ENCODE data around the gene INPP5A.
"Not testable (repeated sequence)": the region's sequence is repeated elsewhere in the genome, so short reads cannot be mapped to it uniquely, and the experiment has no call there.

INPP5A gene

GRCh38 chr10:132699411-132700155 is 162.0 kb downstream of the INPP5A start:
- DNase-seq = no peak

DNA sequence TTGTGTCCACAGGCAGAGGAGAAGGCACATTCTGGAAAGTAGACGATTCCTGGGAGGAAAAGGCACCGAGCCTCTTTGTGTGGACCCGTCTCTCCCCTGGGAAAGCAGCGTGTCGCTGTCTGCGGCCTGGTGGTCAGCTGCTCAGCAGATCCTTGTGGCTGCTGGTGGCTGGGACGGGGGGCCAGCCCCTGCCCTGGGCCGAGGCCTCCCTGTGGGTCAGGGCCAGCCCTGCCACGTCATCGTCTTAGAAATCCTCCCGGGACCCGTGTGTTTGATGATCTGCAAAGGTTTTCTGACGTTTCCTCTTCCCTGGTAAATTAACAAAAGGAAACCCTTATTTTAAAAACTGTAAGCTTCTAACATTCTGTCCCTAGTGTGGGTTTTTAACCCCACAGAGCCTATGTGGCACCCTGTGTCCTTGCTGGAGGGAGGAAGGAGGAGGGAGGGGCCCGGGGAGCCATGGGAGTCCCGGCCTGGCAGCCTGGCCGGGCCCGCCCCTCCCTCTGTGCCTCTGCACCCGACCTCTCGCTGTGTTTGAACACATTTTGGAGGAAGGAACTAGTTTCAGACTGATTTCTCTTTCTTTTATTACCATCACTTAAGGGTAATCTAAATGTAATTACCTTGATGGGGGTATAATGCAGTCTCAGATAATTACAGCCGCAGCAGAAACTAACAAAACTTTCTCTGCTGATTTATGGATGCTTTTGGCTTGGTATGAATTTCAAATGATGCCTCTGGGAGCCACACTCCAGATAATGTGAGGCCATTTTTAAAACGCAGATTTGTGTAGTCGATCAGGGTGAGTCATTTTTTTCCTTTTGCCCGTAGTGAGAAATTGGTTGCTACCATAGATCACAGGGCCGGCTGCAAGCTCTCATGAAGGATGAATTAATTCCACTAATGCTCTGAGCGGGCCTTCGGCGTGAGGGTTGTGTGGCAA is 162.8 kb downstream of the INPP5A start:
- no peak for DNase-seq

DNA sequence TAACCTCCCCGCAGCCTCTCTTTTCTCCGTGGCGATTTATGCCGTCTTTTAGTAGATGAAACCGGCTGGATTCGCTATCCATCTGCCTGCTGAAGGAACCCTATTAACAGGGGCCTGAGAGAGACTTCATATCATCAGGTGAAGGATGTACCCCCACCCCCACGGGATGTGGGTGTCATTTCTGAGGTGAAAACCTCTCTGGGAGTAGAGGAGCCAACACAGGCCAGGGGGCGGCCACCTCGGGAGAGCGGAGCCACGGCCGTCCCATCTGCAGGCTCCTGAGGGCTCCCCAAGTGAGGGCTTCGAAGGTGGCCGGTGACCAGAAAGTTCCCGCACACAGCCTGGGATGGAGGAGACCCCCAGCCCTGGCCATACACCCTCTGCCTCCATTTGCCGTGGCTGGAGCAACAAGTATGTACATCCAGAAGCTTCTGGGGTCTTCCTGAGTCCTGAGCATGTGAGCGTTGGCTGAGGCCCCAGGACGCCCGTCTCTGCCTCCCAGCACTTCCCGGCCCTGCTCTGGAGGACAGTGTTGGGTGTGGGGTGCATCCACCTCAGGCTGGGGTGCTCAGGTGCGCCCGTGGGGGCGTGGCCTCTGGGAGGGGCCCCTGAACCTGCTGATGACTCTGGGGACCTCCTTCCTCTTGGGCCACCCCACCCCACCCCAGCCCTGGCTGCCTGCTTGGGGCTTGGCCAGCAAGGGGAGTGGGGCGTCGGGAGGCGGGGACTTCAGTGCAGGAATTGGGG is 163.7 kb downstream of the INPP5A start:
- no peak for DNase-seq

DNA sequence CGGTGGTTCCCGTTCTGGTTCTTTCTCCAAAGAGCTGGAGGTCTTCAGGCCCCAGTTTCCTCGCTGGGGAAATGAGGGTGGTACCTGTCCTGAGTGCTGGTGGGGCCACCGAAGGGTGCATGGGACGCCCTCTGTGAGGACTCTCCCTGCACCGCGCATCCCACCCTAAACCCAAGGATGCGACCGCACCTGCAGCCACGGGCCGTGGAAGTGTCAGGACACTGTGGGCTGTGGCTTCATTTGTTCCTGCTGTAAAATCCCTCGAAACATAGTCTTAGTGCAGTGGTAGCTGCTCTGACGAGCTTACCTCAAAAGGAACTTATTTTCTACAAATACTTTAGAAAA is 164.2 kb downstream of the INPP5A start:
- no peak for DNase-seq

GRCh38 chr10:132702601-132703418 is 165.2 kb downstream of the INPP5A start:
- DNase-seq = no peak

GRCh38 chr10:132703419-132704007 is 165.9 kb downstream of the INPP5A start:
- no peak for DNase-seq

GRCh38 chr10:132704008-132704814 is 166.6 kb downstream of the INPP5A start:
- no peak for DNase-seq

- DNase-seq = not testable (repeated sequence)
These were observed 167.2 kb downstream of the INPP5A start for GRCh38 chr10:132704815-132705064.

DNA sequence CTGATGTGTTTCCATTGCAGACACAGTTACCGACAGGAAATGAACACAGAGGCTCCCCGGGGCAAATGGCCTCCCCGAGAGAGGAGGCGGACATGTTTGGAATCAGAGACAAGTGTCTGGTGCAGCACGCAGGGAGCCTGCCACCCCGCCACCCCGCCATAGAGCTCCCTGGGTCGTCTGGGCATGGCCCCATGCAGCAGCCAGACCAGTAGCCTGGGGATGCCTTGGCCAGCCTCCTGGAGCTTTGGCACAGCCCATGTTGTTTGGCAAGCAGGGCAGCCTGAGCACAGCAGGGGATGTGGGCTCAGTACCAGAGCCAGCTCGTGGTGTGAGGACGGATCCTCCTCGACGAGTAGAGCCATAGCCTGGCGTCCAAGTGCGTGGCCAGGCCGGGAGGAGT is 167.6 kb downstream of the INPP5A start:
- DNase-seq = no peak

DNA sequence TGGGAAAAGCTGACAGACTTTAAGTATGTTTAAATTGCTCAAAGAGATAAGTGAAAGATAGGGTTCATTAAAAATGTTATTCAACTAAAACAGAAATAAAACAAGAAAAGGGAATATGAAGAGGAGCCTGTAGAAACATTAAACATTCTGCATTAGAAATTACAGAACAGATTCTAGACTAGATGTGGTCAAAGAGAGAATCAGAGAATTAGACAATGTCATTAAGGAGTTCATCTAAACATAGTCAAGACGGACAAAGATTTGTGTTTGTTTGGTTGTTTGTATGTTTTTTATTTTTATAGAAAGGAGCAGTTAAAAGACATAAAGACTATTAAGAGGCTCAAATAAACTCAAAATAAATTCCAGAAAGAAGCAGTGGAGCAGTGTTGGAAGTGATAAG is 168.4 kb downstream of the INPP5A start:
- DNase-seq = no peak

- DNase-seq = no peak
These were observed 169.1 kb downstream of the INPP5A start for GRCh38 chr10:132706701-132707100.

DNA sequence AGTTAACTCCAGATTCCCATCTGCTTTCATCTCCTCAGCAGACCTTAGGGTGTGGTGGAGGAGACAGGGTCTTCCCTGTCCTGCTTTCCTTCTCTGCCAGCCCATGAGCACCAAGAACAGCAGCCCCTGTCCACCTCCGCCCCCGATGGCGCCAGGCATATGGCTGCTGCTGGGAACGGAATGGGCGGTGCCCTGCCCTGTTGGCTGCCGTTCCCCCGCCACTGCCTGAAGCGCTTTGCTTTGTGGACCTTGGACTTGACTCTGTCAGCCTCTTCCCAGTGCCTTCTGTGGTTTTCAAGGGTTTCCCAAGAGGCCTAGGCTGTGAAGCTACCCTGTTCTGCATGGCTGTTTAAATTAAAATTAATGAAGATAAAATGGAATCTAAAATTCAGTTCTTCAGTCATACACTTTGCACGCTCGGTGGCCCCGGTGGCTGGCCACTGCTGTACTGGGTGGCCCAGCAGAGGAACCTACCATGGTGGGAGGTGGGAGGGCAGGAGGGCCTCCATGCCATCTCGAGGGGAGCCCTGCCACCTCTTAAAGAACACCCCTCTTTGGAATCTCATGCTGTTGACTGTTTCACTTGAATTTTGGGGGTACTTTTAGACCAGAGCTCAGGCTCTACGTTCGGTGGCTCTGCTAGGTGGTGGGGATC is 169.7 kb downstream of the INPP5A start:
- no peak for DNase-seq

DNA sequence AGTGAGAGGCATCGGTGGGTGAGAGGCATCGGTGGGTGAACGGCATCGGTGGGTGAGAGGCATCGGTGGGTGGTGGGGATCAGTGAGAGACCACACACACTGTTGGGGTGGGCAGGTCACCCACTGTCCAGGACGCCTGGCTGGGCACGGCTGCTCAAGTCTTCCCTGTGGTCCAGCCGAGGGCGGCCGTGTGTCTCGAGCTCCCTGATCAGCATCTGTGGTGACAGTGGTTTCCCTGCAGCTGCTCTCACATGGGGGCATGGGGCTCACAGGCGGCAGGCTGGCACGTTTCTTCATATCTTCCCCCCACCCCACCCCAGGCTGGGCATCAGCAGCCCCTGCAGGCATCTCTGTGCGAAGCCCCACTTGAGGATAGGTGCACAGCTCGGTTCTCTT is 170.2 kb downstream of the INPP5A start:
- no peak for DNase-seq

DNA sequence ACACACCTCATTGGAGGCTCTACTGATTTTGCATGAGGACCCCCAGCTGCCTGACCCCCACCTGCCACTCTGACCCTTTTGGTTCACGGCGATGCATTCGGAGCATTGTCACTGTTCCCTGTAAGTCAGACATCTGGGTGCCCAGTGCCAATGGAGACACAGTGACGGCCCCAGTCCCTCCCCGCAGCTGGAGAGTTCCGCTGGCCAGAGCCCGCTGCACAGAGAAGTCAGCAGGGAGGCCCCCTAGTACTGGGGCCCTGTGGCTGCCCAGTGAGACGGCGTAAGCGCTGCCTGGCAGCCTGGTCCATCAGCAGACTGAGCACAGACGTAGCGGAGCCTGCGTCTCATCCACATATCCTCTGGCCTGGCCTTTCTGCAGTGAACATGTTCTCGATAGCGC is 170.9 kb downstream of the INPP5A start:
- DNase-seq = no peak

DNA sequence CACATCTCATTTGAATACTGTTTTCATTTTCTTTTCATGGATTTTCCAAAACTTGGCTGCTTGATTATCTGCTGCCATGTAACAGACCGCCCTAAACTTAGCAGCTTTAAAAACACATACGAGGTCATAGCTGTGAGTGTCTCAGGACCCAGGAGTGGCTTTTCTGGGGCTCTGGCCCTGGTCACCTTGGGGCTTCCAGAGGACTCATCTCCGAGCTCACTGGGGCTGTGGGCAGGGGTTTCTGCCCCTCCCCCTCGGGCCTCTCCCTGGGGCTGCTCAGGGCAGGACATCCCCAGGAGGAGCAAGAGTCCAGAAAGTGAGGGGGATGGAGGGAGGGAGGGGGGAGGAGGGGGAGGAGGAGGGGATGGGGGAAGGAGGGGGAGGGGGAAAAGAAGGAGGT is 171.3 kb downstream of the INPP5A start:
- no peak for DNase-seq

GRCh38 chr10:132709471-132709951 is 171.9 kb downstream of the INPP5A start:
- DNase-seq = no peak

DNA sequence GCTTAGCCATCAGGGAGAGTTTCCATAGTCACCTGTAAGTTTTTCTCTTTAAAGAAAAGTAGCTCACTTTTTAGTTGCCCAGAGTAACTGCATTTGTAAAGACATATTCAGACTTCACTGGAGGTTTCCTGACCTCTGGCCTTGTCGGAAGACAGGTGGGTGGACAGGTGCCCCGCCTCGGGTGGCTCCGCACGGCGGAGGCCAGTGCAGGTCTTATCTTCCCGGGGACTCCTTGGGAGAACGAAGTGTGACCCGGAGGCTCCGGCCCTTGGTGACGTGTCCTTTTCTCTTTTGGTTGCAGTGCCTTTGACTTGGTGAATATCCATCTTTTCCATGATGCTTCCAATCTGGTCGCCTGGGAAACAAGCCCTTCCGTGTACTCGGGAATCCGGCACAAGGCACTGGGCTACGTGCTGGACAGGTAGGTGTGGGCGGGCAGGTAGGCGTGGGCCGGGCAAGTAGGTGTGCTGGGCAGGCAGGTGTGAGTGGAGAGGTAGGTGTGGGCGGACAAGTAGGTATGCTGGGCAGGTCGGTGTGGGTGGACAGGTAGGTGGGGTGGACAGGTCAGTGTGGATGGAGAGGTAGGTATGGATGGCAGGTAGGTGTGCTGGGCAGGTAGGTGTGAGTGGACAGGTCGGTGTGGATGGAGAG is 172.6 kb downstream of the INPP5A start:
- no peak for DNase-seq

GRCh38 chr10:132710746-132711612 is 173.4 kb downstream of the INPP5A start:
- DNase-seq = no peak

- DNase-seq = no peak
These were observed 174.1 kb downstream of the INPP5A start for GRCh38 chr10:132711613-132712121.
